GM06990 (cell line): ENCODE measurements around the gene CDKN2B.

Source experiments
- DNase-seq: peaks from one replicate; pipeline ENCODE4 v3.0.0-alpha.2; 2011; ENCODE audit not compliant: insufficient read length; ENCODE audit errors: extremely low read depth
- H3K27me3 ChIP-seq: replicated peaks from 2 replicates; pipeline ENCODE4 v1.6.0; 2011; ENCODE audit warnings: low read length; ENCODE audit not compliant: control insufficient read depth, insufficient read depth
- H3K36me3 ChIP-seq: 2 replicates; pipeline ENCODE4 v1.5.1; 2011; ENCODE audit warnings: low read length; ENCODE audit not compliant: control insufficient read depth, insufficient read depth
- H3K4me3 ChIP-seq: replicated peaks from 2 replicates; pipeline ENCODE4 v1.5.1; 2011; ENCODE audit warnings: low read depth, mild to moderate bottlenecking, control low read depth, low read length
- CTCF ChIP-seq: IDR thresholded peaks from 2 replicates; pipeline ENCODE4 v1.5.1; 2011; ENCODE audit warnings: low read length, control low read depth, mild to moderate bottlenecking, inconsistent platforms; ENCODE audit not compliant: insufficient read depth, poor library complexity, severe bottlenecking

CDKN2B gene

GRCh38 chr9:21985964-21986667 lies 23.0 kb downstream of the CDKN2B start:
- no peaks in the 10 kb centered on the region for H3K27me3 ChIP-seq
- no peak for DNase-seq
- H3K4me3 ChIP-seq: no peak overlapping the region

GRCh38 chr9:21984101-21984500 lies 25.0 kb downstream of the CDKN2B start:
- DNase-seq: no peak
- H3K27me3 ChIP-seq: no peaks in the 10 kb centered on the region
- no peak for TF ChIP-seq CTCF
- no peaks in the 10 kb centered on the region for H3K36me3 ChIP-seq
- H3K4me3 ChIP-seq: no peak overlapping the region

More at GRCh38 chr9:21985964-21986667, 23.0 kb downstream of the CDKN2B start:
- TF ChIP-seq CTCF: no peak
- no peaks in the 10 kb centered on the region for H3K36me3 ChIP-seq

GRCh38 chr9:21983561-21983935 lies 25.6 kb downstream of the CDKN2B start:
- Histone ChIP-seq H3K36me3 (no peaks in the 10 kb centered on the region), H3K27me3 (no peaks in the 10 kb centered on the region), H3K4me3 (no peak overlapping the region)
- TF ChIP-seq CTCF: no peak
- no peak for DNase-seq

- H3K27me3 ChIP-seq: no peaks in the 10 kb centered on the region
- DNase-seq: no peak
- no peak overlapping the region for H3K4me3 ChIP-seq
- no peak for TF ChIP-seq CTCF
- H3K36me3 ChIP-seq: no peaks in the 10 kb centered on the region
Observed at GRCh38 chr9:21982861-21983560, 26.1 kb downstream of the CDKN2B start.

GRCh38 chr9:21982391-21982790 lies 26.7 kb downstream of the CDKN2B start:
- no peak for TF ChIP-seq CTCF
- Histone ChIP-seq H3K36me3 (no peaks in the 10 kb centered on the region), H3K27me3 (no peaks in the 10 kb centered on the region), H3K4me3 (no peak overlapping the region)
- no peak for DNase-seq
